ENCODE data around the gene NCAM1.

- TF ChIP-seq, protein P1, sequence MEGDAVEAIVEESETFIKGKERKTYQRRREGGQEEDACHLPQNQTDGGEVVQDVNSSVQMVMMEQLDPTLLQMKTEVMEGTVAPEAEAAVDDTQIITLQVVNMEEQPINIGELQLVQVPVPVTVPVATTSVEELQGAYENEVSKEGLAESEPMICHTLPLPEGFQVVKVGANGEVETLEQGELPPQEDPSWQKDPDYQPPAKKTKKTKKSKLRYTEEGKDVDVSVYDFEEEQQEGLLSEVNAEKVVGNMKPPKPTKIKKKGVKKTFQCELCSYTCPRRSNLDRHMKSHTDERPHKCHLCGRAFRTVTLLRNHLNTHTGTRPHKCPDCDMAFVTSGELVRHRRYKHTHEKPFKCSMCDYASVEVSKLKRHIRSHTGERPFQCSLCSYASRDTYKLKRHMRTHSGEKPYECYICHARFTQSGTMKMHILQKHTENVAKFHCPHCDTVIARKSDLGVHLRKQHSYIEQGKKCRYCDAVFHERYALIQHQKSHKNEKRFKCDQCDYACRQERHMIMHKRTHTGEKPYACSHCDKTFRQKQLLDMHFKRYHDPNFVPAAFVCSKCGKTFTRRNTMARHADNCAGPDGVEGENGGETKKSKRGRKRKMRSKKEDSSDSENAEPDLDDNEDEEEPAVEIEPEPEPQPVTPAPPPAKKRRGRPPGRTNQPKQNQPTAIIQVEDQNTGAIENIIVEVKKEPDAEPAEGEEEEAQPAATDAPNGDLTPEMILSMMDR (IDR thresholded peaks at IDR 0.05): no peak
- TF ChIP-seq POLR2A (IDR thresholded peaks at IDR 0.05): no peak
Measured at GRCh38 chr11:113313601-113314000, 352.4 kb downstream of the NCAM1 start.

All from upper lobe of left lung (tissue), 4 donors.